H1 (cell line): ENCODE results near the gene NF1. TPM values are rescaled to one million over a fixed set of nuclear protein-coding genes. Genes with fewer than 3 reads are reported as not detected.

Experiments used
- CTCF ChIA-PET: fragments of 300-600 bp; sonication (Branson Sonifier 250); formaldehyde crosslinking; loops from one replicate; lab custom pipeline; 2021; ENCODE audit not compliant: partially characterized antibody; lab: Charles Lee
- POLR2A ChIA-PET: fragments of 300-600 bp; sonication (Branson Sonifier 250); formaldehyde crosslinking; loops from one replicate; lab custom pipeline; 2021; ENCODE audit warnings: inconsistent platforms; ENCODE audit not compliant: partially characterized antibody; lab: Charles Lee
- DNase-seq, 2 experiments: peaks; one replicate each; pipeline versions ENCODE4 v3.0.0 to v3.0.0-alpha.2; 2010 to 2022; ENCODE audit warnings: low spot score in 2 of 2, low read depth in 1 of 2, mixed read lengths in 1 of 2
- FAIRE-seq: peaks from 2 replicates; lab custom pipeline; 2011; peaks lifted over from hg19 to GRCh38; lab: Jason Lieb, UNC
- H2AFZ ChIP-seq: 2 replicates; pipeline ENCODE4 v1.8.1; 2012; ENCODE audit warnings: low read length, inconsistent platforms
- H2AK5ac ChIP-seq: 2 replicates; pipeline ENCODE4 v1.6.1; 2013; ENCODE audit warnings: low read depth, low read length
- H2BK120ac ChIP-seq: replicated peaks from 2 replicates; pipeline ENCODE3; 2013; ENCODE audit warnings: low read depth, low read length, inconsistent platforms
- H2BK12ac ChIP-seq: 2 replicates; pipeline ENCODE4 v1.6.1; 2013; ENCODE audit warnings: low read depth, low read length
- H2BK15ac ChIP-seq: 2 replicates; pipeline ENCODE4 v1.6.1; 2013; ENCODE audit warnings: low read length
- H2BK20ac ChIP-seq: 2 replicates; pipeline ENCODE4 v1.6.1; 2013; ENCODE audit warnings: low read length
- H2BK5ac ChIP-seq: 2 replicates; pipeline ENCODE4 v1.6.1; 2013; ENCODE audit warnings: low read depth, low read length
- H3K14ac ChIP-seq: 2 replicates; pipeline ENCODE4 v1.6.1; 2013; ENCODE audit warnings: inconsistent platforms; ENCODE audit not compliant: insufficient read length
- H3K18ac ChIP-seq: 2 replicates; pipeline ENCODE4 v1.6.1; 2013; ENCODE audit warnings: low read length; ENCODE audit errors: extremely low read depth
- H3K23ac ChIP-seq: 2 replicates; pipeline ENCODE4 v1.6.1; 2013; ENCODE audit warnings: inconsistent platforms; ENCODE audit not compliant: insufficient read length
- H3K23me2 ChIP-seq: 2 replicates; pipeline ENCODE4 v1.6.1; 2013; ENCODE audit warnings: low read depth, low read length
- H3K27ac ChIP-seq: 2 replicates; pipeline ENCODE4 v1.6.1; 2011; ENCODE audit warnings: low read depth, low read length, inconsistent platforms
- H3K27me3 ChIP-seq, 4 experiments: replicated peaks in 1 of 4; 1 replicate in 1 of 4; 2 replicates in 3 of 4; pipeline versions ENCODE4 v1.6.1 to v1.8.1; 2011 to 2013; ENCODE audit warnings: low read length in 3 of 4, mild to moderate bottlenecking in 3 of 4, inconsistent platforms in 2 of 4, mixed read lengths in 2 of 4, moderate library complexity in 1 of 4; ENCODE audit not compliant: control insufficient read depth in 3 of 4, insufficient read depth in 3 of 4; ENCODE audit errors: extremely low read depth in 1 of 4
- H3K36me3 ChIP-seq, 4 experiments: 2 replicates each; pipeline versions ENCODE4 v1.6.1 to v1.8.1; 2011 to 2013; ENCODE audit warnings: mild to moderate bottlenecking in 4 of 4, low read length in 3 of 4, moderate library complexity in 2 of 4, control low read depth in 1 of 4, inconsistent platforms in 1 of 4; ENCODE audit not compliant: insufficient read depth in 4 of 4, control insufficient read depth in 2 of 4
- H3K4ac ChIP-seq: replicated peaks from 2 replicates; pipeline ENCODE3; 2013; ENCODE audit warnings: low read length, low read depth, mixed read lengths, inconsistent platforms; ENCODE audit not compliant: insufficient read length
- H3K4me1 ChIP-seq, 4 experiments: replicated peaks in 1 of 4; 1 replicate in 1 of 4; 2 replicates in 3 of 4; pipeline versions ENCODE4 v1.6.1 to v1.8.1; 2011 to 2013; ENCODE audit warnings: low read length in 3 of 4, inconsistent platforms in 2 of 4, mixed read lengths in 1 of 4; ENCODE audit not compliant: insufficient read depth in 4 of 4, control insufficient read depth in 3 of 4
- H3K4me2 ChIP-seq, 2 experiments: 2 replicates each; pipeline versions ENCODE4 v1.6.1 to v1.8.1; 2011 to 2013; ENCODE audit warnings: low read depth in 2 of 2, low read length in 2 of 2, control low read depth in 1 of 2, inconsistent platforms in 1 of 2, mild to moderate bottlenecking in 1 of 2; ENCODE audit not compliant: insufficient read depth in 1 of 2
- H3K4me3 ChIP-seq, 4 experiments: fragments of 200-600, 300-600 bp in 1 of 4; sonication (generic), shearing (Covaris generic), sonication (Bioruptor Twin) in 1 of 4; 2 replicates each; pipeline versions ENCODE4 v1.5.1 to v1.8.1; 2011 to 2016; ENCODE audit warnings: low read length in 4 of 4, low read depth in 3 of 4, control low read depth in 2 of 4, inconsistent platforms in 2 of 4, mild to moderate bottlenecking in 2 of 4, mixed read lengths in 1 of 4, moderate library complexity in 1 of 4; ENCODE audit not compliant: insufficient read depth in 2 of 4; ENCODE audit errors: extremely low read depth in 1 of 4
- H3K56ac ChIP-seq: replicated peaks from 2 replicates; pipeline ENCODE3; 2013; ENCODE audit warnings: low read depth, mild to moderate bottlenecking, mixed read lengths, low read length, inconsistent platforms; ENCODE audit not compliant: insufficient read length
- H3K79me1 ChIP-seq: 2 replicates; pipeline ENCODE4 v1.6.1; 2013; ENCODE audit warnings: low read depth, low read length, control low read depth
- H3K79me2 ChIP-seq, 2 experiments: 2 replicates each; pipeline versions ENCODE4 v1.6.1 to v1.8.1; 2012 to 2013; ENCODE audit warnings: low read length in 2 of 2, mild to moderate bottlenecking in 2 of 2, inconsistent platforms in 1 of 2; ENCODE audit not compliant: insufficient read depth in 2 of 2, control insufficient read depth in 1 of 2
- H3K9ac ChIP-seq, 4 experiments: replicated peaks in 1 of 4; 1 replicate in 1 of 4; 2 replicates in 3 of 4; pipeline versions ENCODE4 v1.6.1 to v1.8.1; 2011 to 2013; ENCODE audit warnings: low read depth in 3 of 4, low read length in 3 of 4, control low read depth in 2 of 4, mild to moderate bottlenecking in 2 of 4, moderate library complexity in 2 of 4, inconsistent platforms in 1 of 4; ENCODE audit errors: extremely low read depth in 1 of 4
- H3K9me3 ChIP-seq, 2 experiments: 2 replicates each; pipeline versions ENCODE4 v1.6.1 to v1.8.1; 2012 to 2013; ENCODE audit warnings: mild to moderate bottlenecking in 2 of 2, moderate library complexity in 2 of 2, control low read depth in 1 of 2, inconsistent platforms in 1 of 2, low read depth in 1 of 2, low read length in 1 of 2, mixed read lengths in 1 of 2; ENCODE audit not compliant: insufficient read depth in 2 of 2
- H4K20me1 ChIP-seq, 2 experiments: replicated peaks in 1 of 2; 2 replicates each; pipeline versions ENCODE3 to v1.8.1; 2011 to 2013; ENCODE audit warnings: inconsistent platforms in 2 of 2, low read length in 2 of 2, mild to moderate bottlenecking in 1 of 2; ENCODE audit not compliant: insufficient read depth in 2 of 2, control insufficient read depth in 1 of 2
- H4K5ac ChIP-seq: 2 replicates; pipeline ENCODE4 v1.6.1; 2013; ENCODE audit warnings: low read length, low read depth, mixed read lengths, inconsistent platforms; ENCODE audit not compliant: insufficient read length
- H4K8ac ChIP-seq: 2 replicates; pipeline ENCODE4 v1.8.0; 2013; ENCODE audit warnings: mild to moderate bottlenecking, moderate library complexity, low read length, inconsistent platforms; ENCODE audit not compliant: insufficient read depth; ENCODE audit errors: extremely low read depth
- H4K91ac ChIP-seq: replicated peaks from 2 replicates; pipeline ENCODE3; 2013; ENCODE audit warnings: low read length, mixed read lengths, inconsistent platforms; ENCODE audit not compliant: insufficient read length
- ASH2L ChIP-seq: fragments of 200-600, 300-600 bp; sonication (generic); IDR thresholded peaks from one replicate; pipeline ENCODE4 v1.7.1; 2017; ENCODE audit warnings: low read length
- BACH1 ChIP-seq: IDR thresholded peaks from 2 replicates; pipeline ENCODE4 v1.6.1; 2012; ENCODE audit warnings: low read length, improper control_type of control experiment
- CEBPB ChIP-seq: IDR thresholded peaks from 2 replicates; pipeline ENCODE4 v1.6.1; 2012; ENCODE audit warnings: low read depth, low read length
- EGR1 ChIP-seq: IDR thresholded peaks from 2 replicates; pipeline ENCODE4 v1.6.1; 2011; ENCODE audit warnings: low read depth, low read length, borderline replicate concordance
- FOSL1 ChIP-seq: IDR thresholded peaks from 2 replicates; pipeline ENCODE4 v1.6.1; 2011; ENCODE audit warnings: mild to moderate bottlenecking, low read depth, low read length, moderate library complexity; ENCODE audit not compliant: insufficient read depth
- GABPA ChIP-seq: IDR thresholded peaks from 2 replicates; pipeline ENCODE4 v1.6.1; 2011; ENCODE audit warnings: mild to moderate bottlenecking, low read length, moderate library complexity, borderline replicate concordance; ENCODE audit not compliant: insufficient read depth
- HDAC2 ChIP-seq, 2 experiments: fragments of 300-600 bp in 1 of 2; sonication (generic) in 1 of 2; IDR thresholded peaks; 2 replicates each; pipeline ENCODE4 v1.6.1; 2011 to 2012; ENCODE audit warnings: low read depth in 2 of 2, low read length in 2 of 2, mild to moderate bottlenecking in 2 of 2, moderate library complexity in 2 of 2, borderline replicate concordance in 1 of 2, inconsistent platforms in 1 of 2
- NANOG ChIP-seq: IDR thresholded peaks from 2 replicates; pipeline ENCODE4 v1.6.1; 2011; ENCODE audit warnings: low read length, low read depth, mild to moderate bottlenecking, inconsistent platforms; ENCODE audit not compliant: insufficient read depth, poor library complexity, severe bottlenecking
- RNF2 ChIP-seq: fragments of 200-900, 300-1000 bp; sonication (generic); IDR thresholded peaks from 2 replicates; pipeline ENCODE4 v1.7.1; 2016; ENCODE audit warnings: borderline replicate concordance, low read depth, mild to moderate bottlenecking, antibody characterized with exemption, low read length; ENCODE audit not compliant: poor library complexity, severe bottlenecking; ENCODE audit errors: missing control alignments
- SP1 ChIP-seq: IDR thresholded peaks from 2 replicates; pipeline ENCODE4 v1.6.1; 2011; ENCODE audit warnings: low read depth, low read length
- SP4 ChIP-seq: IDR thresholded peaks from 2 replicates; pipeline ENCODE4 v1.6.1; 2012; ENCODE audit warnings: low read length, inconsistent platforms
- WGBS, 2 experiments: shearing (Covaris generic) in 1 of 2; methylation state at CpG; one replicate each; pipeline versions ENCODE4 v1.1.6 to v1.1.7; 2013 to 2015; ENCODE audit warnings: low lambda C conversion rate in 2 of 2, mixed read lengths in 2 of 2, inconsistent platforms in 1 of 2, low coverage in 1 of 2, missing lambda C conversion rate in 1 of 2; ENCODE audit not compliant: insufficient replicate concordance in 2 of 2, insufficient coverage in 1 of 2, insufficient read length in 1 of 2; ENCODE audit errors: extremely low coverage in 1 of 2, missing lambda C conversion rate in 1 of 2; 5-methylcytosine and 5-hydroxymethylcytosine counted together
- polyA plus RNA-seq, 7 experiments: library from polyadenylated mRNA; depleted of rRNA in 3 of 7; stranded (reverse) in 5 of 7; unstranded in 2 of 7; fragments of >200 nt in 5 of 7; fragments of 200-250 nt in 2 of 7; gene quantifications; 1 replicate in 5 of 7; 2 replicates in 1 of 7; 4 replicates in 1 of 7; pipeline versions ENCODE4 v1.2.1 to v1.2.3, GENCODE V29; 2011 to 2013; ENCODE audit warnings: missing spikeins in 2 of 7, mixed read lengths in 2 of 7
- total RNA-seq: library from RNA; stranded (reverse); fragmentation: NEBNext Ultra II Directional; extraction: Animal tissue kit (Norgen Biotek cat#: 25700); gene quantifications from 2 replicates; pipeline ENCODE4 v1.2.1, GENCODE V29; 2021

The NF1 gene
- total and polyA plus RNA-seq, 2 of the 8 experiments (the other 6 are each of a cell fraction or from before 2014, with no cell fraction given): 19.3 to 29.6 TPM

DNA sequence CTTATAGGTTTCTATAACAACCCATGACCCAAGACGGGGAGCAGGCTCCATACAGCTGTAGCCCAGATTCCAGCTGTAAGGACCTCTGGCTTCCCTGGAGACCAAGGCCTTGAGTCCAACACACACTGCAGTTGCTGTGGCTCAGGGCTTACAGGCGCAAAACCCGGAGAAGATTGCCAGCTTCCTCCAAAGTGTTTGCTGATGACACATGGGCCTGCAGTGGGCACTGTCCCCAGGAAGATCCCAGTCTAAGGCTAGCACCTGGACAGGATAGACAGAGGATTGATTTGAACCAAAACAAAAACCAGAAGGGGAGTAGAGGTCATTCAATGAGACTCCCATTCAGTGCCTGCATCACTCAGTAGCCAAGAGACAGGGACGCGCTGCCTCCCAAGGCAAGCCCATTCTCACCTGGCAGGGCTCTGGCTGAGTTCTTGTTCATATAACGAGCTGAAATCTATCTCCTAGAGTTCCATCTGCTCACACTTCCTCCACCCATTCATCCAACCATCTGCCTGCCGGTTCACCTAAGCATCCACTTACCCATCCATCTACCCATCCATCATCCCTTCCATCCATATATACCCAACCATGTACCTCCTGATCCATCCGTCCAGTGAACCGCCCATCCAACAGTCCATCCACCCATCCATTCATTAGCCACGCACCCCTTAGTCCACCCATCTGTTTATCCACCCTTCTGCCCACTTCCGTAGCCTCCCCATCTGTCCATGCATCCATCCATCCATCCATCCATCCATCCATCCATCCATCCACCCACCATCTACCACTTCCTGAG lies 306.9 kb downstream of the NF1 start:
- no peak overlapping the region for H3K18ac ChIP-seq
- H4K8ac ChIP-seq: no peak overlapping the region
- no peak overlapping the region for H2BK12ac ChIP-seq
- no peaks in the 10 kb centered on the region; a peak in 1 of 8 replicates for H3K36me3 ChIP-seq
- TF ChIP-seq EGR1: no peak
- no peak for TF ChIP-seq NANOG
- TF ChIP-seq ASH2L: no peak
- TF ChIP-seq FOSL1: no peak
- TF ChIP-seq HDAC2 (IDR thresholded peaks at IDR 0.05; ENCODE audit: borderline replicate concordance in 1 of 2, low read depth in 2 of 2, low read length in 2 of 2): no peak
- TF ChIP-seq GABPA: no peak
- no peak for TF ChIP-seq SP4
- no peak for TF ChIP-seq SP1
- TF ChIP-seq RNF2: no peak
- TF ChIP-seq BACH1: no peak
- TF ChIP-seq CEBPB: no peak
- 0 out of 2 replicates have a peak overlapping the region, but pooled peaks have one; percentile 46 for H2BK15ac ChIP-seq
- H3K9me3 ChIP-seq: no peaks in the 10 kb centered on the region
- H3K4me2 ChIP-seq: no peak overlapping the region
- H4K20me1 ChIP-seq: no peaks in the 10 kb centered on the region
- H3K9ac ChIP-seq: no peak overlapping the region; a peak in 1 of 7 replicates
- no peaks in the 10 kb centered on the region for H3K27me3 ChIP-seq
- H4K5ac ChIP-seq: no peak overlapping the region
- no peak overlapping the region for H3K4me3 ChIP-seq
- H3K56ac ChIP-seq: no peak overlapping the region
- no peaks in the 10 kb centered on the region for H3K79me1 ChIP-seq
- no peak overlapping the region for H3K4ac ChIP-seq
- H2AFZ ChIP-seq: no peak overlapping the region
- CTCF ChIA-PET: interaction anchor here (0.8 to 1.5 kb wide), 10 partner anchors 9 to 417 kb away, joined by 3 to 10 read pairs (median 4); no protein-coding TSS in a partner anchor
- H3K14ac ChIP-seq: no peak overlapping the region
- H2BK120ac ChIP-seq: no peak overlapping the region
- WGBS, 2 experiments: 90 to 100% methylated on average over 1 to 11 of the region's 11 CpGs
- no peak for FAIRE-seq
- POLR2A ChIA-PET: interaction anchor here (0.9 kb wide), 1 partner anchor 13 kb away, joined by 4 read pairs; no protein-coding TSS in a partner anchor
- H3K27ac ChIP-seq: no peak overlapping the region
- H3K23me2 ChIP-seq: peaks cover 3% of the 10 kb centered on the region; the same call in 1 of the 2 replicates
- DNase-seq: no peak
- H3K4me1 ChIP-seq: peaks cover 1 to 3% (median 2%) of the 10 kb centered on the region in 4 experiments; a peak in 3 of 7 replicates
- no peak overlapping the region for H3K23ac ChIP-seq
- H4K91ac ChIP-seq: no peak overlapping the region
- H2BK5ac ChIP-seq: no peak overlapping the region
- no peaks in the 10 kb centered on the region for H3K79me2 ChIP-seq
- 0 out of 2 replicates have a peak overlapping the region, but pooled peaks have one; percentile 24 for H2AK5ac ChIP-seq
- H2BK20ac ChIP-seq: no peak overlapping the region
